Vagina (tissue), 2 donors: ENCODE results near the gene HDAC6. TPM values are rescaled to one million over a fixed set of nuclear protein-coding genes. Genes with fewer than 3 reads are reported as not detected.
A peak's percentile ranks its signal among the peaks of the same experiment; 100 is the strongest.

ENCODE experiments used
- DNase-seq, 2 donors: peaks; one replicate each; pipeline ENCODE4 v3.0.0-alpha.2; 2017; ENCODE audit errors: extremely low spot score in 2 of 2
- H3K27ac ChIP-seq: fragments of 200-600 bp; sonication (generic); one replicate; pipeline ENCODE4 v1.5.1; 2019
- H3K27me3 ChIP-seq: fragments of 200-600 bp; sonication (generic); one replicate; pipeline ENCODE4 v1.5.1; 2019
- H3K36me3 ChIP-seq, 2 donors: fragments of 200-600 bp; sonication (generic); one replicate each; pipeline ENCODE4 v1.5.1; 2017 to 2019
- H3K4me1 ChIP-seq: fragments of 200-600 bp; sonication (generic); one replicate; pipeline ENCODE4 v1.5.1; 2019
- H3K4me3 ChIP-seq, 2 donors: fragments of 200-600 bp; sonication (generic); 1 replicate in 1 of 2; 2 replicates in 1 of 2; pipeline ENCODE4 v1.5.1; 2016 to 2019
- H3K9me3 ChIP-seq: fragments of 200-600 bp; sonication (generic); one replicate; pipeline ENCODE4 v1.5.1; 2019
- CTCF ChIP-seq, 3 experiments: fragments of 450-650 bp in 2 of 3; fragments of 200-600 bp in 1 of 3; sonication (generic) in 1 of 3; IDR thresholded peaks; one replicate each; pipeline ENCODE4 v1.5.1; 2017 to 2019; ENCODE audit warnings: antibody characterized with exemption in 3 of 3, mild to moderate bottlenecking in 2 of 3, moderate library complexity in 2 of 3
- POLR2A ChIP-seq, 2 donors: fragments of 450-650 bp; IDR thresholded peaks; one replicate each; pipeline ENCODE4 v1.6.1; 2017; ENCODE audit warnings: antibody characterized with exemption in 2 of 2, mild to moderate bottlenecking in 2 of 2, moderate library complexity in 2 of 2
- POLR2AphosphoS5 ChIP-seq, 2 donors: sonication (generic); formaldehyde crosslinking; IDR thresholded peaks; one replicate each; pipeline ENCODE4 v1.9.0; 2017; ENCODE audit warnings: antibody characterized with exemption in 2 of 2, mild to moderate bottlenecking in 2 of 2, low read depth in 1 of 2; ENCODE audit not compliant: insufficient read depth in 1 of 2
- intact Hi-C: fragments of 100-400 bp; cut with DNase I; formaldehyde crosslinking; loops from one replicate; pipeline ENCODE4 v1.15.1; 2023
- total RNA-seq: library from RNA; depleted of rRNA; stranded (reverse); fragments of >200 nt; gene quantifications from one replicate; pipeline ENCODE4 v1.2.3, GENCODE V29; 2016

HDAC6 gene
- total RNA-seq, 1 donor from 2014 or later, result 67.8 TPM

GRCh38 chrX:48802089-48802904 is 430 bp downstream of the HDAC6 start:
- DNase-seq, result peak in 1 of 2 donors; percentile 92
- peaks cover 11% of the 10 kb centered on the region for H3K4me1 ChIP-seq
- no peaks in the 10 kb centered on the region for H3K9me3 ChIP-seq
- peak overlapping the region; percentile 92 for H3K27ac ChIP-seq
- no peaks in the 10 kb centered on the region for H3K27me3 ChIP-seq
- intact Hi-C loops, result no loop called here
- TF ChIP-seq POLR2AphosphoS5 (IDR thresholded peaks at IDR 0.05; ENCODE audit: insufficient read depth in 1 of 2, low read depth in 1 of 2), result peak in 1 of 2 donors; percentile 61
- peak in 1 of 2 donors; percentile 58 for TF ChIP-seq POLR2A (IDR thresholded peaks at IDR 0.05)
- no peak for TF ChIP-seq CTCF (IDR thresholded peaks at IDR 0.05)
- peaks cover 0 to 11% of the 10 kb centered on the region in 2 donors for H3K36me3 ChIP-seq
- H3K4me3 ChIP-seq, result peak overlapping the region; percentile 49 to 55

GRCh38 chrX:48802905-48803200 is 986 bp downstream of the HDAC6 start:
- intact Hi-C loops, result no loop called here
- Histone ChIP-seq H3K27me3 (no peaks in the 10 kb centered on the region), H3K4me3 (peak overlapping the region in 1 of 2 donors; percentile 55), H3K4me1 (peaks cover 11% of the 10 kb centered on the region), H3K9me3 (no peaks in the 10 kb centered on the region), H3K36me3 (peaks cover 0 to 11% of the 10 kb centered on the region in 2 donors), H3K27ac (peak overlapping the region; percentile 92)
- no peak for DNase-seq
- no peak for TF ChIP-seq POLR2AphosphoS5 (IDR thresholded peaks at IDR 0.05; ENCODE audit: insufficient read depth in 1 of 2, low read depth in 1 of 2)
- no peak for TF ChIP-seq CTCF (IDR thresholded peaks at IDR 0.05)
- TF ChIP-seq POLR2A (IDR thresholded peaks at IDR 0.05), result no peak

GRCh38 chrX:48806081-48806480 is 4.2 kb downstream of the HDAC6 start:
- peaks cover 5% of the 10 kb centered on the region for H3K4me1 ChIP-seq
- intact Hi-C loops, result no loop called here
- no peaks in the 10 kb centered on the region for H3K27me3 ChIP-seq

GRCh38 chrX:48813644-48814043 is 11.8 kb downstream of the HDAC6 start:
- Histone ChIP-seq H3K27me3 (no peaks in the 10 kb centered on the region), H3K4me3 (no peak overlapping the region), H3K36me3 (peaks cover 0 to 14% of the 10 kb centered on the region in 2 donors), H3K9me3 (no peaks in the 10 kb centered on the region), H3K27ac (no peak overlapping the region), H3K4me1 (no peaks in the 10 kb centered on the region)
- TF ChIP-seq POLR2AphosphoS5 (IDR thresholded peaks at IDR 0.05; ENCODE audit: insufficient read depth in 1 of 2, low read depth in 1 of 2) (no peak), POLR2A (IDR thresholded peaks at IDR 0.05) (no peak), CTCF (IDR thresholded peaks at IDR 0.05) (no peak)
- intact Hi-C loops, result no loop called here
- DNase-seq, result no peak

More at GRCh38 chrX:48806081-48806480, 4.2 kb downstream of the HDAC6 start:
- peaks cover 0 to 11% of the 10 kb centered on the region in 2 donors for H3K36me3 ChIP-seq
- TF ChIP-seq POLR2AphosphoS5 (IDR thresholded peaks at IDR 0.05; ENCODE audit: insufficient read depth in 1 of 2, low read depth in 1 of 2) (no peak), CTCF (IDR thresholded peaks at IDR 0.05) (no peak), POLR2A (IDR thresholded peaks at IDR 0.05) (no peak)
- H3K4me3 ChIP-seq, result no peak overlapping the region
- H3K9me3 ChIP-seq, result no peaks in the 10 kb centered on the region
- no peak for DNase-seq
- H3K27ac ChIP-seq, result no peak overlapping the region

GRCh38 chrX:48814722-48815121 is 12.9 kb downstream of the HDAC6 start:
- H3K4me3 ChIP-seq, result no peak overlapping the region
- no peak for DNase-seq
- TF ChIP-seq CTCF (IDR thresholded peaks at IDR 0.05), result no peak
- no peak for TF ChIP-seq POLR2AphosphoS5 (IDR thresholded peaks at IDR 0.05; ENCODE audit: insufficient read depth in 1 of 2, low read depth in 1 of 2)
- TF ChIP-seq POLR2A (IDR thresholded peaks at IDR 0.05), result no peak
- H3K4me1 ChIP-seq, result no peaks in the 10 kb centered on the region
- H3K9me3 ChIP-seq, result no peaks in the 10 kb centered on the region
- intact Hi-C loops, result no loop called here
- peaks cover 0 to 14% of the 10 kb centered on the region in 2 donors for H3K36me3 ChIP-seq
- H3K27ac ChIP-seq, result no peak overlapping the region
- H3K27me3 ChIP-seq, result no peaks in the 10 kb centered on the region
